Tibial nerve (tissue), 4 donors: ENCODE data around the gene BHLHE40.

ENCODE experiments used
- EP300 ChIP-seq, 2 donors: sonication (generic); formaldehyde crosslinking; IDR thresholded peaks; one replicate each; pipeline ENCODE4 v1.6.1; 2017; ENCODE audit warnings: antibody characterized with exemption in 2 of 2, mild to moderate bottlenecking in 1 of 2
- POLR2A ChIP-seq, 2 donors: fragments of 450-650 bp; IDR thresholded peaks; one replicate each; pipeline ENCODE4 v1.6.1; 2017; ENCODE audit warnings: antibody characterized with exemption in 2 of 2, mild to moderate bottlenecking in 2 of 2, moderate library complexity in 2 of 2
- TF ChIP-seq, protein P1 (sequence below), 5 experiments: fragments of 200-600 bp in 3 of 5; fragments of 450-650 bp in 2 of 5; sonication (generic) in 3 of 5; IDR thresholded peaks; one replicate each; pipeline ENCODE4 v1.5.1; 2016 to 2019; ENCODE audit warnings: antibody characterized with exemption in 5 of 5, mild to moderate bottlenecking in 3 of 5, moderate library complexity in 2 of 5

- TF ChIP-seq, protein P1, sequence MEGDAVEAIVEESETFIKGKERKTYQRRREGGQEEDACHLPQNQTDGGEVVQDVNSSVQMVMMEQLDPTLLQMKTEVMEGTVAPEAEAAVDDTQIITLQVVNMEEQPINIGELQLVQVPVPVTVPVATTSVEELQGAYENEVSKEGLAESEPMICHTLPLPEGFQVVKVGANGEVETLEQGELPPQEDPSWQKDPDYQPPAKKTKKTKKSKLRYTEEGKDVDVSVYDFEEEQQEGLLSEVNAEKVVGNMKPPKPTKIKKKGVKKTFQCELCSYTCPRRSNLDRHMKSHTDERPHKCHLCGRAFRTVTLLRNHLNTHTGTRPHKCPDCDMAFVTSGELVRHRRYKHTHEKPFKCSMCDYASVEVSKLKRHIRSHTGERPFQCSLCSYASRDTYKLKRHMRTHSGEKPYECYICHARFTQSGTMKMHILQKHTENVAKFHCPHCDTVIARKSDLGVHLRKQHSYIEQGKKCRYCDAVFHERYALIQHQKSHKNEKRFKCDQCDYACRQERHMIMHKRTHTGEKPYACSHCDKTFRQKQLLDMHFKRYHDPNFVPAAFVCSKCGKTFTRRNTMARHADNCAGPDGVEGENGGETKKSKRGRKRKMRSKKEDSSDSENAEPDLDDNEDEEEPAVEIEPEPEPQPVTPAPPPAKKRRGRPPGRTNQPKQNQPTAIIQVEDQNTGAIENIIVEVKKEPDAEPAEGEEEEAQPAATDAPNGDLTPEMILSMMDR (IDR thresholded peaks at IDR 0.05) = no peak
- peak in 1 of 2 donors; percentile 10 for TF ChIP-seq EP300 (IDR thresholded peaks at IDR 0.05)
- no peak for TF ChIP-seq POLR2A (IDR thresholded peaks at IDR 0.05)
Observed at GRCh38 chr3:4988983-4989834, 10.0 kb downstream of the BHLHE40 start.
